ENCODE data around the gene OR9Q1. TPM values are rescaled to one million over a fixed set of nuclear protein-coding genes. Genes with fewer than 3 reads are reported as not detected.

OR9Q1 gene
- total RNA-seq, 1 donor from 2014 or later, result not detected

DNA sequence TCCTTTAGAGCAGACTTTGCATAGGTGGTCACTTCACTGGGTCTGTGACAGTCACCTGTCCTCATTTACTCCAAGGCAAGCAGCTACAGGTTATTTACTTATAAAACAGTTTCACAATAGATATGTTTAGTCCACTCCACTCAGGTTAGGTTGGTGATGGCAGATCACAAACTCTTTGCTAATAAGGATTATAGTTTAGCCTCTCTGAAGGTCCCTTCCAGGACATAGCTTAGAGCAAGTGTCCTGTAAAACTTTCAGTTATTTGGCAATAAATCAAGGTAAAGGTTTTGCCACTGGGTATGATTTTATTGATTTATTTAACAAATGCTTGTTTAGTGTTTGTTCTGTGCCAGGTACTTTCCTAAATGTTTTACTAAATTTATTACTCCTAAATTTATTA lies 15.9 kb downstream of the OR9Q1 start:
- Histone ChIP-seq H3K9me3 (peaks cover 0 to 5% of the 10 kb centered on the region in 2 donors), H3K4me1 (no peaks in the 10 kb centered on the region), H3K27ac (no peak overlapping the region), H3K27me3 (no peaks in the 10 kb centered on the region), H3K4me3 (no peak overlapping the region), H3K36me3 (no peaks in the 10 kb centered on the region)
- TF ChIP-seq, protein P1, sequence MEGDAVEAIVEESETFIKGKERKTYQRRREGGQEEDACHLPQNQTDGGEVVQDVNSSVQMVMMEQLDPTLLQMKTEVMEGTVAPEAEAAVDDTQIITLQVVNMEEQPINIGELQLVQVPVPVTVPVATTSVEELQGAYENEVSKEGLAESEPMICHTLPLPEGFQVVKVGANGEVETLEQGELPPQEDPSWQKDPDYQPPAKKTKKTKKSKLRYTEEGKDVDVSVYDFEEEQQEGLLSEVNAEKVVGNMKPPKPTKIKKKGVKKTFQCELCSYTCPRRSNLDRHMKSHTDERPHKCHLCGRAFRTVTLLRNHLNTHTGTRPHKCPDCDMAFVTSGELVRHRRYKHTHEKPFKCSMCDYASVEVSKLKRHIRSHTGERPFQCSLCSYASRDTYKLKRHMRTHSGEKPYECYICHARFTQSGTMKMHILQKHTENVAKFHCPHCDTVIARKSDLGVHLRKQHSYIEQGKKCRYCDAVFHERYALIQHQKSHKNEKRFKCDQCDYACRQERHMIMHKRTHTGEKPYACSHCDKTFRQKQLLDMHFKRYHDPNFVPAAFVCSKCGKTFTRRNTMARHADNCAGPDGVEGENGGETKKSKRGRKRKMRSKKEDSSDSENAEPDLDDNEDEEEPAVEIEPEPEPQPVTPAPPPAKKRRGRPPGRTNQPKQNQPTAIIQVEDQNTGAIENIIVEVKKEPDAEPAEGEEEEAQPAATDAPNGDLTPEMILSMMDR (IDR thresholded peaks at IDR 0.05), result no peak
- no peak for DNase-seq (ENCODE audit: low spot score in 2 of 2)
- intact Hi-C loops (cut with DNase I), result no loop called here

DNA sequence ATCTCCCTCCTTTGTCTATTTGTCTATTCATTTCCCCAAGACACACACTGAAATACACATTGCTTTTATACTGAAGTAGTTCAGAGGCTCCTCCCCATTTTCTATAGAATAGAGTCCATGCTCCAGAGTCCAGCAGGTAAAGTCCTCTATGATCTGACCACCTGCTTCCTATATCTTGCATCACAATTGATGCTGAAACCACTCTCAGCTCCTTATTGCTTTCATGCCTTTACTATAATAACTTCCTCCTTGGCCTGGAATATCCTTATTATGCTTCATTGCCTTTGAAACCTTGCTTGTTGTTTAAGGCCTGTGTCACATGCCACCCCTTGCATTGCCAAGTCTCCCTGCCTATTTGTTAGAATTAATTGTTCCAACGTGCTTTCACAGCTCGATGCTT lies 19.7 kb downstream of the OR9Q1 start:
- no peaks in the 10 kb centered on the region for H3K9me3 ChIP-seq
- H3K4me3 ChIP-seq, result no peak overlapping the region
- TF ChIP-seq, protein P1 (IDR thresholded peaks at IDR 0.05), result no peak
- H3K27ac ChIP-seq, result no peak overlapping the region
- H3K4me1 ChIP-seq, result no peaks in the 10 kb centered on the region
- H3K36me3 ChIP-seq, result no peaks in the 10 kb centered on the region
- no peak for DNase-seq (ENCODE audit: low spot score in 2 of 2)
- no peaks in the 10 kb centered on the region for H3K27me3 ChIP-seq
- intact Hi-C loops (cut with DNase I), result no loop called here

- no peaks in the 10 kb centered on the region for H3K4me1 ChIP-seq
- H3K36me3 ChIP-seq, result no peaks in the 10 kb centered on the region
- intact Hi-C loops (cut with DNase I), result no loop called here
- no peaks in the 10 kb centered on the region for H3K27me3 ChIP-seq
- no peak overlapping the region for H3K27ac ChIP-seq
- no peak for DNase-seq (ENCODE audit: low spot score in 2 of 2)
- no peak overlapping the region for H3K4me3 ChIP-seq
- TF ChIP-seq, protein P1 (IDR thresholded peaks at IDR 0.05), result no peak
- H3K9me3 ChIP-seq, result no peaks in the 10 kb centered on the region
These were observed 22.6 kb downstream of the OR9Q1 start for GRCh38 chr11:58046231-58046630.

DNA sequence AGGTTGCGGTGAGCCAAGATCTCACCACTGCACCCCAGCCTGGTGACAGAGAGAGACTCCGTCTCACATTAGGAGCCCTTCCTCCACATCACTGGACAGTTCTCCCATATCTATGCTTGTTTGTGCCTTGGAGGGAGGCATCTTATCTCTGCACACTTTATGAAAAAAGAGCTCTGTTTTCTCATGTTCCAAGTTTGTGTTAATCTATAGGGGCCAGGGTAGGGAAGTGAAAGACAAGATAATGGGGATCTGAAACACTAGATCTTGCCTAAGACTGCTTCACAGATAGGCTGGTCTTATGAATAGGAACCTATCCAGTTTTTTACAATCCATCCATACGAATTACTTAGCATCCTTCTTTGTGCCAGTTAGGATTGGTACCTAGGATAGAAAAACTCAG lies 24.1 kb downstream of the OR9Q1 start:
- intact Hi-C loops (cut with DNase I), result no loop called here
- no peak overlapping the region for H3K27ac ChIP-seq
- no peaks in the 10 kb centered on the region for H3K36me3 ChIP-seq
- H3K4me3 ChIP-seq, result no peak overlapping the region
- H3K4me1 ChIP-seq, result no peaks in the 10 kb centered on the region
- H3K27me3 ChIP-seq, result no peaks in the 10 kb centered on the region
- H3K9me3 ChIP-seq, result no peaks in the 10 kb centered on the region
- TF ChIP-seq, protein P1 (IDR thresholded peaks at IDR 0.05), result no peak
- DNase-seq (ENCODE audit: low spot score in 2 of 2), result no peak

- Histone ChIP-seq H3K27ac (no peak overlapping the region), H3K27me3 (no peaks in the 10 kb centered on the region), H3K4me1 (peaks cover 4 to 18% of the 10 kb centered on the region in 2 donors), H3K36me3 (no peaks in the 10 kb centered on the region), H3K9me3 (no peaks in the 10 kb centered on the region), H3K4me3 (no peak overlapping the region)
- TF ChIP-seq, protein P1 (IDR thresholded peaks at IDR 0.05), result no peak
- intact Hi-C loops (cut with DNase I), result no loop called here
- no peak for DNase-seq (ENCODE audit: low spot score in 2 of 2)
These were observed 32.2 kb downstream of the OR9Q1 start for GRCh38 chr11:58055806-58056401.

DNA sequence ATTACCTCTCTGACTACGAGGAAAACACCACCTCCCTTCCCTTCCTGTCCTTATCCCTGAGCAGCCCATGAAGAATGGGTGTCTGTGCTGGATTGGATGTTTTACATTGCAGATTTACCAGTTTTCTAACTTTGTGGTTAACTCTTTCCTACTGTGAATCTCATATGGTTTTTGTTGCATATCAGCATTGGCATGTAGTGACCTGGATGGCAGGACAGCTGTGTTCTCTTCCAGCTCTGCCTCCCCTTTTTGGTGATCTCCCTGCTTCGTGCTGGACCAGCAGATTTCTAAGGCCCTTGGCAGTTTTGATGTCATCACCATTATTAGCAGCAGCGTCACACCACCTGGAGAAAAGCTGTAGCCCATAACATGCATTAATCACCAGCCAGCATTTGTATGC lies 33.8 kb downstream of the OR9Q1 start:
- no peak for DNase-seq (ENCODE audit: low spot score in 2 of 2)
- Histone ChIP-seq H3K4me1 (peaks cover 4 to 18% of the 10 kb centered on the region in 2 donors), H3K9me3 (no peaks in the 10 kb centered on the region), H3K4me3 (no peak overlapping the region), H3K27ac (no peak overlapping the region), H3K27me3 (no peaks in the 10 kb centered on the region), H3K36me3 (no peaks in the 10 kb centered on the region)
- TF ChIP-seq, protein P1 (IDR thresholded peaks at IDR 0.05), result no peak
- intact Hi-C loops (cut with DNase I), result no loop called here
